G401.6 (cell line): ENCODE measurements around the gene NPR3.

Experiments used
- FAIRE-seq: peaks from 2 replicates; lab custom pipeline; 2012; peaks lifted over from hg19 to GRCh38; lab: Jason Lieb, UNC

The NPR3 gene

GRCh38 chr5:32812399-32812798 lies 101.3 kb downstream of the NPR3 start:
- no peak for FAIRE-seq

GRCh38 chr5:32814141-32814540 lies 103.0 kb downstream of the NPR3 start:
- no peak for FAIRE-seq

GRCh38 chr5:32814620-32815019 lies 103.5 kb downstream of the NPR3 start:
- FAIRE-seq, result no peak

- FAIRE-seq, result no peak
These were observed 116.9 kb downstream of the NPR3 start for GRCh38 chr5:32827981-32828380.

GRCh38 chr5:32828492-32828891 lies 117.4 kb downstream of the NPR3 start:
- no peak for FAIRE-seq

- FAIRE-seq, result no peak
These were observed 120.5 kb downstream of the NPR3 start for GRCh38 chr5:32831624-32832023.

- no peak for FAIRE-seq
These were observed 122.0 kb downstream of the NPR3 start for GRCh38 chr5:32833127-32833526.

- no peak for FAIRE-seq
These were observed 122.5 kb downstream of the NPR3 start for GRCh38 chr5:32833663-32834062.

GRCh38 chr5:32834251-32834650 lies 123.1 kb downstream of the NPR3 start:
- FAIRE-seq, result no peak

- no peak for FAIRE-seq
These were observed 125.1 kb downstream of the NPR3 start for GRCh38 chr5:32836176-32836575.

- FAIRE-seq, result no peak
These were observed 126.1 kb downstream of the NPR3 start for GRCh38 chr5:32837211-32837610.

- FAIRE-seq, result no peak
These were observed 128.0 kb downstream of the NPR3 start for GRCh38 chr5:32839106-32839505.

- FAIRE-seq, result no peak
These were observed 129.5 kb downstream of the NPR3 start for GRCh38 chr5:32840606-32841005.
